Neuron (in vitro differentiated cells): ENCODE data around the gene MIDN.
"Not testable (repeated sequence)": the region's sequence is repeated elsewhere in the genome, so short reads cannot be mapped to it uniquely, and the experiment has no call there.

Experiments
- H2AFZ ChIP-seq: one replicate; pipeline ENCODE4 v1.6.1; 2013; ENCODE audit warnings: low read depth, mild to moderate bottlenecking, inconsistent platforms, low read length, moderate library complexity
- H3K27me3 ChIP-seq: one replicate; pipeline ENCODE4 v1.6.1; 2013; ENCODE audit warnings: low read length; ENCODE audit not compliant: insufficient read depth
- H3K36me3 ChIP-seq: one replicate; pipeline ENCODE4 v1.6.1; 2013; ENCODE audit warnings: low read length; ENCODE audit not compliant: insufficient read depth
- H3K4me1 ChIP-seq: one replicate; pipeline ENCODE4 v1.6.1; 2013; ENCODE audit warnings: low read length; ENCODE audit not compliant: insufficient read depth
- H3K4me3 ChIP-seq: 2 replicates; pipeline ENCODE4 v1.5.1; 2013; ENCODE audit warnings: mild to moderate bottlenecking, low read length, moderate library complexity
- H3K9me3 ChIP-seq: one replicate; pipeline ENCODE4 v1.6.1; 2013; ENCODE audit warnings: low read length

MIDN gene

DNA sequence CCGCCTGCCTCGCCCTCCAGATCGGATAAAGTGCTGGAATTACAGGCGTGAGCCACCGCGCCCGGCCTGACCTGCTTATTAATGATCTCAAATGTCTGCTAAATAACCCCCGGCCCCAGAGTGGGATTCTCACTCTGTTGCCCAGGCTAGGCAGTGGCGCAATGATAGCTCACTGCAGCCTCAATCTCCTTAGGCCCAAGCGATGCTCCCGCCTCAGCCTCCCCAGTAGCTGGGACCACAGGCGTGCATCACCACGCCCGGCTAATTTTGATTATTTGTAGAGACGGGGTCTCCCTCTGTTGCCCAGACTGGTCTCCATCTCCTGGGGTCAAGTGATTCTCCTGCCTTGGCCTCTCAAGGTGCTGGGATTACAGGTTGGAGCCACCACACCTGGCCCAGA is 7.5 kb upstream of the MIDN start:
- Histone ChIP-seq H3K9me3 (no peaks in the 10 kb centered on the region), H3K27me3 (no peaks in the 10 kb centered on the region), H3K4me3 (peak overlapping the region; percentile 65), H2AFZ (no peak overlapping the region), H3K4me1 (peaks cover 42% of the 10 kb centered on the region), H3K36me3 (no peaks in the 10 kb centered on the region)

DNA sequence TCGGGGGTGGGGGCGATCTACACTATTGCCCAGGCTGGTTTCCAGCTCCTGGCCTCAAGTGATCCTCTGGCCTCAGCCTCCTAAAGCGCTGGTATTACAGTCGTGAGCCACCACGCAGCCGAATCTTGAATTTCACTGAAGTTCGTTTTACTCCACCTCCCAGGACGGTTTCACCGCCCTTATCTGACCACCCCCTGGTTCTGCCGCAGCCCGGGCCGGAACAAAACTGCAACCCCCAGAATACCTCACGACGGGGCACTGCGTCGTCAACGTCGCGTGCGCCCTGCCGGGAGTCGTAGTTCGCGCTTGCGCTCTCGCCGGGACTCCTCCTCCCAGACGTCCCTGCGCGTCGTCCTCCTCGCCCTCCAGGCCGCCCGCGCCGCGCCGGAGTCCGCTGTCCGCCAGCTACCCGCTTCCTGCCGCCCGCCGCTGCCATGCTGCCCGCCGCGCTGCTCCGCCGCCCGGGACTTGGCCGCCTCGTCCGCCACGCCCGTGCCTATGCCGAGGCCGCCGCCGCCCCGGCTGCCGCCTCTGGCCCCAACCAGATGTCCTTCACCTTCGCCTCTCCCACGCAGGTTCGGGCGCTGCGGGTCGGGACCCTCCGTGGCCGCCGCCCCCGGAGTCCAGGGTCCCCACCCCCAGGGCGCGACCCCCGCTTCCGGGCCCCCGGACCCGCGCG is 6.8 kb upstream of the MIDN start, which contains the start of gene ATP5F1D:
ATP5F1D (plus strand) TSS at position 335 of the 679 bp plus-strand sequence; CDS start at position 435, 100 bp downstream.
- no peaks in the 10 kb centered on the region for H3K27me3 ChIP-seq
- no peaks in the 10 kb centered on the region for H3K36me3 ChIP-seq
- no peaks in the 10 kb centered on the region for H3K9me3 ChIP-seq
- peak within 1 kb of the TSS; percentile 65 for H3K4me3 ChIP-seq
- no peak within 1 kb of the TSS for H2AFZ ChIP-seq
- H3K4me1 ChIP-seq, result peaks cover 42% of the 10 kb centered on the region

DNA sequence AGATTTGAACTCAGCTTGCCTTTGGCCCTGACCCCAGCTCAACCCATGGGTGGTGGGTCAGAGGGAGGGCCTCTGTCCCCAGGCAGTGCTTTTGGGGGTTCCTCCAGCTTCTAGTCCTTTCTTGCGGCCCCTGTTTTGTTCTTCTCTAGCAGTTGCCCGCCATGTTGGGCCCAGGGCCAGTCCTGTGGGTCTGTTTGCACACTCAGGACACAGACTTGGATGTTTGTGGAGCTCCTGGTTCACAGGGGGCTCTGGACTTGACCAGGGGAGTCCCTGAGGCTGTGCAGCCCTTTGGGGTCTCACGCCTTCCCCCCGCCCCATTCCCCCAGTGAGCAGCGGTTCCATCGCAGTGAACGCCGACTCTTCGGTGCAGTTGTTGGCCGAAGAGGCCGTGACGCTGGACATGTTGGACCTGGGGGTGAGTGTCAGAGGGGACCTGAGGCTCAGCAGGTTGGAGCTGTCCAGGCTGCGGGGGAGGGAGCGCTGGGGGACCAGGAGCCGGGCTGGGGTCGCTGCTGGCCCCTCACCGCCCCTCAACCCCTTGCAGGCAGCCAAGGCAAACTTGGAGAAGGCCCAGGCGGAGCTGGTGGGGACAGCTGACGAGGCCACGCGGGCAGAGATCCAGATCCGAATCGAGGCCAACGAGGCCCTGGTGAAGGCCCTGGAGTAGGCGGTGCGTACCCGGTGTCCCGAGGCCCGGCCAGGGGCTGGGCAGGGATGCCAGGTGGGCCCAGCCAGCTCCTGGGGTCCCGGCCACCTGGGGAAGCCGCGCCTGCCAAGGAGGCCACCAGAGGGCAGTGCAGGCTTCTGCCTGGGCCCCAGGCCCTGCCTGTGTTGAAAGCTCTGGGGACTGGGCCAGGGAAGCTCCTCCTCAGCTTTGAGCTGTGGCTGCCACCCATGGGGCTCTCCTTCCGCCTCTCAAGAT is 4.4 kb upstream of the MIDN start:
- peaks cover 33% of the 10 kb centered on the region for H3K4me1 ChIP-seq
- H3K27me3 ChIP-seq, result no peaks in the 10 kb centered on the region
- no peak overlapping the region for H3K4me3 ChIP-seq
- no peaks in the 10 kb centered on the region for H3K9me3 ChIP-seq
- H3K36me3 ChIP-seq, result no peaks in the 10 kb centered on the region
- no peak overlapping the region for H2AFZ ChIP-seq

DNA sequence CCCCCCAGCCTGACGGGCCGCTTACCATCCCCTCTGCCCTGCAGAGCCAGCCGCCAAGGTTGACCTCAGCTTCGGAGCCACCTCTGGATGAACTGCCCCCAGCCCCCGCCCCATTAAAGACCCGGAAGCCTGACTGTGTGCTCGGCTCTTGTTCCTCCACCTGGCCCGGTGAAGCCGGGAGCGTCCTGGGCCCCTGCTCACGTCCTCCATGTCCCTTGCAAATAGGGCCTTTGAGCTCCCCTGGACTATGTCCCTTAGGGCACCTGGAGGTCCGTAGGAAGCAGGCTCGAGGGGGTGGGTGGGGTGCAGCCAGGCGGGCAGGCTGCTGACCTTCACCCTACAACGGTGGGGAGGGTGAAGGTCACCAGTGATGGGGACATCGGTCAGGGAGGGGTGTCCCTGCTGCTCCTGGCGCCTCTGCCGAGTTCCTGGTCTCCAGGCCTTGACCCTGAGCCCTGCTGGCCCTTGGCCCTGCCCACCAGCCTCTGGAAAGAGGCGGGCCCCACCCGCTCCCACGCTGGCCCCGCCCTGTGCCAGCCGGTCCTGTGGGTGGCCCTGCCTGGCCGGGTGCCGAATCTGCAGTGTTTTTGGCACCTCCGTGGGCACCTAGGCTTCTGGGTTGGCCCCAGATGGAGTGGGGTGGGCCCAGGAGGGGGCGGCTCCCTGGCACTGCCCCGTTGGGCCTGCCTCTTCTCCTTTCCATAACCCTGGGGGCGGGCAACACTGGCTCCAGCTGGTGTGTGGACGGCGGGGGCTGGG is 3.5 kb upstream of the MIDN start:
- Histone ChIP-seq H2AFZ (no peak overlapping the region), H3K36me3 (no peaks in the 10 kb centered on the region), H3K9me3 (no peaks in the 10 kb centered on the region), H3K27me3 (no peaks in the 10 kb centered on the region), H3K4me1 (peaks cover 30% of the 10 kb centered on the region), H3K4me3 (no peak overlapping the region)

DNA sequence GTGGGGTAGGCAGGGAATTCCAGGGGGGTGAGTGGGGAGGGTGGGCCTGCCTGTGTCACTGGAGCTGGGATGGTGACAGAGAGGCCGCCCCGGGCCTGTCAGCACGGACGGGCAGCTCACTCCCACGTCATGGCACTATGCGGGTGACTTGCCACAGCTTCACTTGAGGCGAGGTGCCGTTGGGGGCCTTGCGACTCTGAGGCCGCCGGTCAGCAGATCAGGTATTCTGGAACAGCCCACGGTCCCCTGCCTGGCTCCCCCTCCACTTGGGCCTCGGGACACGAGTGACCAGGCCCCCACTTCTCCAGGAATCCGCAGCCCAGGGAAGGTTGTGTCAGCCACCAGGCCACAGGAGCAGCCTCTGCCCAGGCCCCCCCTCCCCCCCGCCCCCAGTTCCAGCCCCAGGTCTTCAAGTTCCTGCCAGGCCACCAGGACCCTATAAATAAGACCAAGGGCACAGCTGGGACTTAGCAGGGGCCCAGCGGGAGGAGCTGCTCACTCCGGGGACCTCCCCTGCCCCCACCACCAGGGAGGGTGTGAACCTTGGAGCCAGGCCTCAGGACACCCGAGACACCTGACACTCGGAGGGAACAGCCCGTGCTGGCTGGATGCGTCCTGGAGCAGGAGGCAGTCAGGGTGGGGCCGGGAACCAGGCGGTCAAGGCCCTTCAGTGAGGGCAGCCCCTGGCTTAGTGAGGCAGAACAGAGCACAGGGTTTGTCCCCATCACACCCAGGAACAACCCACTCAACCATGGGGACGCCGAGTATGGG is 2.7 kb upstream of the MIDN start:
- H3K36me3 ChIP-seq, result no peaks in the 10 kb centered on the region
- no peaks in the 10 kb centered on the region for H3K27me3 ChIP-seq
- H3K4me1 ChIP-seq, result peaks cover 28% of the 10 kb centered on the region
- H2AFZ ChIP-seq, result no peak overlapping the region
- H3K9me3 ChIP-seq, result no peaks in the 10 kb centered on the region
- no peak overlapping the region for H3K4me3 ChIP-seq

DNA sequence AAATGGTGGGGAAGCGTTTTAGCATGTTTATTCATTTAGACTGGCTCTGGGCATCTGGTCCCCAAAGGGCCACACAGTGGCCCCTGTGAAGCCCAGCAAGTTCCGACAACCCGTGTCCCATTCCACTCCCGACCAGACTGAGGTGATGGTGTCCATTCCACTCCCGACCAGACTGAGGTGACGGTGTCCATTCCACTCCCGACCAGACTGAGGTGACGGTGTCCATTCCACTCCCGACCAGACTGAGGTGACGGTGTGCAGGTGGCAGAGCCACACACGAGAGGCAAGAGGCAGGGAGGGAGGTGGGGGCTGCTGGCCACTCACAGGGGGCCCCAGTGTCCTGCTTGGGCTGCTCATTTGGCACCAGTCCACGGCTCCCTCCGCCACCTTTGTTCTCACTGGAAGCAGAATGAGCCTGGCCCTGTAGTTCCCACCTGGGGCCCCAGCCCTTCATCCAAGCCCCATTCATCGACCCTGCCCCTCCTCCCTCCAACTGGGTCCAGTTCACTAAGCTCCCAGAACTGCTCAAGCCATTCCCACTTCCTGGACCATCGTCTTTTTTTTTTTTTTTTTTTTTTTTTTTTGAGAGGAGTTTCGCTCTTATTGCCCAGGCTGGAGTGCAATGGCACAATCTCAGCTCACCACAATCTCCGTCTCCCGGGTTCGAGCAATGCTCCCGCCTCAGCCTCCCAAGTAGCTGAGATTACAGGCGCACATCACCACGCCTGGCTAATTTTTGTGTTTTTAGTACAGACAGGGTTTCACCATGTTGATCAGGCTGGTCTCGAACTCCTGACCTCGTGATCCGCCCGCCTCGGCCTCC is 1.9 kb upstream of the MIDN start:
- H3K9me3 ChIP-seq, H3K4me3 ChIP-seq, H2AFZ ChIP-seq, H3K27me3 ChIP-seq, H3K36me3 ChIP-seq: not testable (repeated sequence)
- peaks cover 21% of the 10 kb centered on the region for H3K4me1 ChIP-seq

DNA sequence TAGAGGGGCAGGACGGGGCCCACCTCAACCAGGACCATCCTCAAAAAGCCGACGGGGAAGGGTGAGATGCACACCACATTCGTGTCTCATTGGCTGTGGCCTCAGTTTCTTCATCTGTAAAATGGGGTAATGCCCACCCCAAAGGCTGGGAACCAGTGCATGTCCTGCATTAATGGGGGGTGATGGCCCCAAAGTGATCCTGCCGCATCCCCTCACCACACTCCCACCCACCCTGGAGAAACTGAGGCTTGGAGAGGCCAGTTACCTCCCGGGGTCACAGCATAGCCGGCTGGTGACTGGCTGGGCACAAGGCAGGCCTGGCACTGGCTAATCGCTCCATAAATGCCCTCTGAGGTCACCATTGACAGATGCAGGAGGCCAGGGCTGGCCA is 640 bp upstream of the MIDN start:
- Histone ChIP-seq H3K9me3 (no peaks in the 10 kb centered on the region), H3K27me3 (no peaks in the 10 kb centered on the region), H3K36me3 (peaks cover 16% of the 10 kb centered on the region), H2AFZ (no peak overlapping the region), H3K4me3 (peak overlapping the region; percentile 75), H3K4me1 (peaks cover 23% of the 10 kb centered on the region)

DNA sequence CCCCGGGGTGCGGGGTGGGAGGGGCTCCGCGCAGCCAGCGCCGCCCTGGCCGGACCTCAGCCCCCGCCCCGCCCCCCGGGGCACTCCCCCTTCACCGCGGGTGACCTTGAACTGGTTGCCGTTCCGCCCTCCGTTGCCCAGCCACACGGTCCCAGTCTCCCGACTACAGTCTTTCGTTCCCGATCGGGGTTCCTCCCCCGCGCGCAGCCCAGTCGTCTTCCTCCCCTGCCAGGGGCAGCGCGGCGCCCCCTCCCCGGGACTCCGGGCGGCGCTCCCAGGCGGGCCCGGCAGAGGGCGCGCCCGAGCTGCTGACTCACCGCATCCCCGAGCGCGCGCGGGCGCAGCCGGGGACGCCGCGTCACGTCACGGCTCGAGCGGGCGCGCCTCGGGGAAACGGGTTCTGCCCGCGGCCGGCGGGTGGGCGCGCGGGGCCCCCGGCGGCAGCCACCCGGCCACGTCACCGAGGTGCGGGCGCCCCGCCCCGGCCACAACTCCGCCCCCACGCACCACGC is 459 bp downstream of the MIDN start:
- Histone ChIP-seq H3K27me3 (no peaks in the 10 kb centered on the region), H3K4me1 (peaks cover 34% of the 10 kb centered on the region), H2AFZ (no peak overlapping the region)

DNA sequence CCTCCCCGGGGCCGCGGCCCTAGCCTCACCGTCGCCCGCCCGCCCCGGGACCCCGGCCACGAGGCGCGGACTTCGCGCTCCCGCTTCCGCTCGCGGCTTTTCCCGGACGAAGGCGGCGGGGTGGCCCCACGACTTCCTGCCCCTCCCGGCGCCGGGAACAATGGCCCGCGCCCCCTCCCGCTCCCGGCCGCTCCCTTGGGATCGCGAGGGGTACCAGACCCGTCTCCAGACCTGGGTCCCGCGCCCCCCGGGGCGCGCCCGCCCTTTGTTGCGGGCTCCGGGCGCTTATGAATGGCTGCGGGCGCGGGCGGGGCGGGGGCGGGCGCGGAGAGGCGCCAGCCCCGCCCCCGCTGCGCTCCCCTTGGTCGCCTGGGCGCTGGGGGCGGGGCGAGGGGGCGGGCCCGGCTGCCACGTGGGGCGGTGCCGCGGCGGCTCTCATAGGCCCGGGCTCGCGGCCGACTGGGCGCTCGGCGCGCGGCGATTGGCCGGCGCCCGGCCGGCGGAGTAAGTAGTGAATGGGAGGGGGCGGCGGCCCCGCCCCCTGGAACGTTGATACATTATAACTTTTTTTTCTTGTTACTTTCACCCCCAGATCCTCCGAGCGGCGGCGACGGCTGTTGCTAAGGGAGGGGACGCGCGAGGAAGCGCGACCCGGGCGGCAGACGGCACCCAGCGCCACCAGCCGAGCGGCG is 1.1 kb downstream of the MIDN start:
- no peaks in the 10 kb centered on the region for H3K9me3 ChIP-seq
- no peaks in the 10 kb centered on the region for H3K27me3 ChIP-seq
- peak overlapping the region; percentile 90 for H3K4me3 ChIP-seq

More for the DNA sequence above, 459 bp downstream of the MIDN start:
- H3K36me3 ChIP-seq, result peaks cover 21% of the 10 kb centered on the region
- no peaks in the 10 kb centered on the region for H3K9me3 ChIP-seq
- peak overlapping the region; percentile 75 for H3K4me3 ChIP-seq

DNA sequence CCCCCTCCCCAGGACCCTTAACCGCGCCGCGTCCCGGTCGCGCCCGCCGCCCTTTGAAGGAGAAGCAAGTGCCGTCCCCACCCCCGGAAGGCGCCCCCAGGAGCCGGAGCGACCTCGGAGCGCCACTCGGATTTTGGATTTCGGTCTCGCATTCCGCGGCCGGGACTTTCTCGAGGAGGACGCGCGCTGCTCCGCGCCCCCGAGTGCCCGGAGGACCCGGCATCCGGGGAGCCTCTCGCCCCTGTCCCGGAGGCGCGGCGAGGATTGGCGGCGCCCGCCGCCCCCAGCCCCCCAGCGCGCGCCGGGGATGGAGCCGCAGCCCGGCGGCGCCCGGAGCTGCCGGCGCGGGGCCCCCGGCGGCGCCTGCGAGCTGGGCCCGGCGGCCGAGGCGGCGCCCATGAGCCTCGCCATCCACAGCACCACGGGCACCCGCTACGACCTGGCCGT is 1.6 kb downstream of the MIDN start:
- peaks cover 29% of the 10 kb centered on the region for H3K4me1 ChIP-seq
- H3K4me3 ChIP-seq, result peak overlapping the region; percentile 90
- no peaks in the 10 kb centered on the region for H3K9me3 ChIP-seq
- no peaks in the 10 kb centered on the region for H3K27me3 ChIP-seq
- H3K36me3 ChIP-seq, result peaks cover 33% of the 10 kb centered on the region
- no peak overlapping the region for H2AFZ ChIP-seq

More for the DNA sequence above, 1.1 kb downstream of the MIDN start:
- Histone ChIP-seq H3K4me1 (peaks cover 34% of the 10 kb centered on the region), H2AFZ (no peak overlapping the region), H3K36me3 (peaks cover 27% of the 10 kb centered on the region)
